ENCODE measurements around the gene MYO1E.

DNA sequence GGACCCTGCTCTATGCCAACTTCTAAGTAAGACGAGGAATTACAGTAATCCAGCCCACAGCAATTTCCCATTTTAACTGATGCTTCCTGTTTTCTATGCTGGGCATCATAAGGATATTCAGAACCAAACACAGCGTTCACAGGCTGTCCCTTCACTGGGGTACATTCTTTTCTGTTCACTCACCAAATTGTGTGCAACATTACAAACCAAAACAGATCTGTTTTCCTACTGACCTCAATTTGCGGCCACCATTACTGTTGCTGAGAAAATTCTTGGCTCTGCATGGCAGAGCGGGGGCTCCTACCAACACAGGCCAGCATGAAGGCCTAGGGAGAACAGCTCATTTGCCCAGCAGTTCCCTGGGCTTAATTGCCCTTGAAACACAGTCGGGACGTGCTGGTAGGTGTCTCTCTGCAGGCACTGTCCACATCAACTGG lies 76.5 kb downstream of the MYO1E start:
- TF ChIP-seq, protein P1, sequence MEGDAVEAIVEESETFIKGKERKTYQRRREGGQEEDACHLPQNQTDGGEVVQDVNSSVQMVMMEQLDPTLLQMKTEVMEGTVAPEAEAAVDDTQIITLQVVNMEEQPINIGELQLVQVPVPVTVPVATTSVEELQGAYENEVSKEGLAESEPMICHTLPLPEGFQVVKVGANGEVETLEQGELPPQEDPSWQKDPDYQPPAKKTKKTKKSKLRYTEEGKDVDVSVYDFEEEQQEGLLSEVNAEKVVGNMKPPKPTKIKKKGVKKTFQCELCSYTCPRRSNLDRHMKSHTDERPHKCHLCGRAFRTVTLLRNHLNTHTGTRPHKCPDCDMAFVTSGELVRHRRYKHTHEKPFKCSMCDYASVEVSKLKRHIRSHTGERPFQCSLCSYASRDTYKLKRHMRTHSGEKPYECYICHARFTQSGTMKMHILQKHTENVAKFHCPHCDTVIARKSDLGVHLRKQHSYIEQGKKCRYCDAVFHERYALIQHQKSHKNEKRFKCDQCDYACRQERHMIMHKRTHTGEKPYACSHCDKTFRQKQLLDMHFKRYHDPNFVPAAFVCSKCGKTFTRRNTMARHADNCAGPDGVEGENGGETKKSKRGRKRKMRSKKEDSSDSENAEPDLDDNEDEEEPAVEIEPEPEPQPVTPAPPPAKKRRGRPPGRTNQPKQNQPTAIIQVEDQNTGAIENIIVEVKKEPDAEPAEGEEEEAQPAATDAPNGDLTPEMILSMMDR (IDR thresholded peaks at IDR 0.05), result no peak
- TF ChIP-seq POLR2A (IDR thresholded peaks at IDR 0.05), result no peak
